Measurements from ENCODE around the gene RALGAPB.

The RALGAPB gene

GRCh38 chr20:38585404-38586180 is 112.9 kb downstream of the RALGAPB start:
- Histone ChIP-seq H3K27ac (no peak overlapping the region), H3K27me3 (peaks cover 0 to 13% of the 10 kb centered on the region in 2 donors), H3K4me1 (peaks cover 0 to 9% (median 4%) of the 10 kb centered on the region in 4 donors), H3K9me3 (no peaks in the 10 kb centered on the region), H3K36me3 (no peaks in the 10 kb centered on the region), H3K4me3 (no peak overlapping the region)
- intact Hi-C loops (cut with DNase I; ENCODE audit: low total_unique reads): loop anchor here (5.0 kb wide), 1 partner anchor 52 kb away; no protein-coding TSS in a partner anchor
- TF ChIP-seq CTCF (IDR thresholded peaks at IDR 0.05): no peak
- DNase-seq: no peak

- no peak for TF ChIP-seq CTCF (IDR thresholded peaks at IDR 0.05)
- Histone ChIP-seq H3K36me3 (no peaks in the 10 kb centered on the region), H3K4me1 (peaks cover 0 to 3% (median under 1%) of the 10 kb centered on the region in 4 donors), H3K27me3 (peaks cover 0 to 15% of the 10 kb centered on the region in 2 donors), H3K4me3 (no peak overlapping the region), H3K9me3 (no peaks in the 10 kb centered on the region), H3K27ac (no peak overlapping the region)
- intact Hi-C loops (cut with DNase I; ENCODE audit: low total_unique reads): loop anchor here (5.0 kb wide), 1 partner anchor 51 kb away; no protein-coding TSS in a partner anchor
- DNase-seq: no peak
Observed at GRCh38 chr20:38586181-38586525, 113.5 kb downstream of the RALGAPB start.

- intact Hi-C loops (cut with DNase I; ENCODE audit: low total_unique reads): loop anchor here (5.0 kb wide), 1 partner anchor 49 kb away; no protein-coding TSS in a partner anchor
- Histone ChIP-seq H3K4me1 (no peaks in the 10 kb centered on the region), H3K9me3 (no peaks in the 10 kb centered on the region), H3K4me3 (no peak overlapping the region), H3K36me3 (no peaks in the 10 kb centered on the region), H3K27me3 (peaks cover 0 to 20% of the 10 kb centered on the region in 2 donors), H3K27ac (no peak overlapping the region)
- no peak for DNase-seq
- TF ChIP-seq CTCF (IDR thresholded peaks at IDR 0.05): no peak
Observed at GRCh38 chr20:38588303-38588702, 115.7 kb downstream of the RALGAPB start.

GRCh38 chr20:38589351-38589750 is 116.7 kb downstream of the RALGAPB start:
- DNase-seq: no peak
- peaks cover 0 to 16% of the 10 kb centered on the region in 2 donors for H3K27me3 ChIP-seq
- no peak overlapping the region for H3K27ac ChIP-seq
- H3K36me3 ChIP-seq: no peaks in the 10 kb centered on the region
- no peaks in the 10 kb centered on the region for H3K9me3 ChIP-seq
- no peak for TF ChIP-seq CTCF (IDR thresholded peaks at IDR 0.05)
- H3K4me3 ChIP-seq: no peak overlapping the region
- intact Hi-C loops (cut with DNase I; ENCODE audit: low total_unique reads): loop anchor here (5.0 kb wide), 1 partner anchor 48 kb away; no protein-coding TSS in a partner anchor
- H3K4me1 ChIP-seq: no peaks in the 10 kb centered on the region

GRCh38 chr20:38589967-38590675 is 117.5 kb downstream of the RALGAPB start:
- Histone ChIP-seq H3K4me1 (no peaks in the 10 kb centered on the region), H3K36me3 (no peaks in the 10 kb centered on the region), H3K9me3 (no peaks in the 10 kb centered on the region), H3K27me3 (peaks cover 0 to 16% of the 10 kb centered on the region in 2 donors), H3K27ac (no peak overlapping the region), H3K4me3 (no peak overlapping the region)
- no peak for DNase-seq
- intact Hi-C loops (cut with DNase I; ENCODE audit: low total_unique reads): loop anchor here (5.0 kb wide), 1 partner anchor 47 kb away; no protein-coding TSS in a partner anchor
- TF ChIP-seq CTCF (IDR thresholded peaks at IDR 0.05): no peak
